Fibroblast of mammary gland (primary cell): Measurements from ENCODE around the gene ATOSA.

Experiments used
- DNase-seq: peaks from one replicate; pipeline ENCODE4 v3.0.0-alpha.2; 2010; ENCODE audit warnings: low read depth
- H3K4me3 ChIP-seq: 2 replicates; pipeline ENCODE4 v1.5.1; 2011; ENCODE audit warnings: low read depth, mild to moderate bottlenecking, low read length, moderate library complexity; ENCODE audit not compliant: control insufficient read depth
- CTCF ChIP-seq: conservative IDR thresholded peaks from 2 replicates; pipeline ENCODE4 v1.5.1; 2011; ENCODE audit warnings: low read depth, low read length, inconsistent platforms; ENCODE audit not compliant: control insufficient read depth, insufficient read depth

The ATOSA gene

DNA sequence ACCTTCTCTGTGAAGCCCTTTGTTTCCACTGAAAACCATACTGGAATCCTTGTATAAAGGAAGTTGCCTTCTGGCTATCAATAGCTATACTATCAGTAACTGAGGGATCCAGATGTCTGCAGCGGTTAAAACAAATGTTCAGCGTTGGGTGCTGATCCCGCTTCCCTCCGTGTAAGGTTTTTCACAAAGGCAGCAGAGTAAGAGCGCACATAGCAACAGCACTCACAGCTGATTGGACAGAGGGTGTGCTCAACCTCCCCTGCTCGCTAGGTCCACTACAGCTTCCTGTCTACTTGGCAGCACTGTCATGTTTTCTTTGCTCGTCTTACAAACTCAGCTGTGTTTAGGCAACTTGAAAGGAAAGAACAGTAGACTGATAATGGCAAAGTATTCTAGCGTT is 27.3 kb downstream of the ATOSA start:
- H3K4me3 ChIP-seq = peak overlapping the region; percentile 21
- DNase-seq = peak; percentile 96
- no peak for TF ChIP-seq CTCF

GRCh38 chr15:52651114-52651513 is 28.1 kb downstream of the ATOSA start:
- no peak for TF ChIP-seq CTCF
- no peak for DNase-seq
- H3K4me3 ChIP-seq = no peak overlapping the region

- DNase-seq = no peak
- TF ChIP-seq CTCF = no peak
- H3K4me3 ChIP-seq = no peak overlapping the region
Measured at GRCh38 chr15:52649686-52650085, 29.5 kb downstream of the ATOSA start.

GRCh38 chr15:52645916-52646315 is 33.3 kb downstream of the ATOSA start:
- no peak overlapping the region for H3K4me3 ChIP-seq
- TF ChIP-seq CTCF = no peak
- peak; percentile 22 for DNase-seq

GRCh38 chr15:52642386-52643361 is 36.5 kb downstream of the ATOSA start:
- H3K4me3 ChIP-seq = no peak overlapping the region
- peak; percentile 69 for DNase-seq
- TF ChIP-seq CTCF = no peak

DNA sequence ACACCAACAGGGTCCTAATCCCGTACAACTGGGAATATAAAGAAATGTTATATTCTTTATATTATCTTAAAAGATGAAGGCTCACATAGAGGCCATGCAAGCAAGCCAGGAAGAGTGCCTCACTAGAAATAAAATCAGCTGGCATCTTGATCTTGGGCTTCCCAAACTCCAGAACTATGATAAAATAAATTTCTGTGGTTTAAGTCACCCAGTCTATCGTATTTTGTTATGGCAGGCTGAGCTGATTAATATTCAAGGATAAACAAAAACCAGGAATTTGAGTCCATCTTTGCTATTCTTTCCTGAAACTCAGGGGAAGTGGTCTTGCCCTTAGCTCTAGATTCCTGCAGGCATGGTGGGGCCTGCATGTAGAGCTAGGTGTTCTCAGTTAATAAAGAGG is 42.7 kb downstream of the ATOSA start:
- no peak for DNase-seq
- TF ChIP-seq CTCF = no peak
- H3K4me3 ChIP-seq = no peak overlapping the region
